RWPE1 (cell line): ENCODE data around the gene RECQL5.

Experiments used
- CTCF ChIA-PET: fragments of 350-600 bp; sonication (Branson Sonifier 250); formaldehyde crosslinking; extraction: SDS; loops from one replicate; lab custom pipeline; 2021; lab: Yijun Ruan, JAX
- POLR2A ChIA-PET: fragments of 400-600 bp; formaldehyde crosslinking; extraction: SDS; loops from one replicate; lab custom pipeline; 2020; ENCODE audit warnings: antibody characterized with exemption; ENCODE audit not compliant: low non-redundant PET; lab: Yijun Ruan, JAX
- DNase-seq: peaks from one replicate; pipeline ENCODE4 v3.0.0; 2012; ENCODE audit warnings: low spot score
- H3K27ac ChIP-seq: fragments of 450-650 bp; 2 replicates; pipeline ENCODE4 v1.5.1; 2017
- CTCF ChIP-seq: fragments of 450-650 bp; conservative IDR thresholded peaks from 2 replicates; pipeline ENCODE4 v1.5.1; 2017; ENCODE audit warnings: low read depth, mild to moderate bottlenecking

The RECQL5 gene

GRCh38 chr17:75695141-75695829 lies 28.3 kb upstream of the RECQL5 start:
- peak overlapping the region; percentile 100 for H3K27ac ChIP-seq
- ChIA-PET POLR2A (no interaction called here), CTCF (interaction anchor here (0.9 kb wide), 1 partner anchor 52 kb away, joined by 3 read pairs; no protein-coding TSS in a partner anchor)
- TF ChIP-seq CTCF, result no peak
- DNase-seq, result no peak

- DNase-seq, result no peak
- ChIA-PET CTCF (interaction anchor here (0.6 to 0.9 kb wide), 2 partner anchors 53 to 61 kb away, joined by 3 to 4 read pairs; no protein-coding TSS in a partner anchor), POLR2A (interaction anchor here (2.3 kb wide), 1 partner anchor 27 kb away, joined by 12 read pairs; the partner anchor contains the start of gene ITGB4)
- peak overlapping the region; percentile 100 for H3K27ac ChIP-seq
- TF ChIP-seq CTCF, result no peak
Observed at GRCh38 chr17:75694536-75694935, 27.6 kb upstream of the RECQL5 start.

GRCh38 chr17:75693500-75694481 lies 26.8 kb upstream of the RECQL5 start:
- peak overlapping the region; percentile 100 for H3K27ac ChIP-seq
- POLR2A ChIA-PET, result interaction anchor here (1.0 to 2.3 kb wide), 2 partner anchors 9 to 27 kb away, joined by 3 to 12 read pairs; partner anchors contain the start of gene ITGB4
- no peak; the same call in 1 of the 2 replicates for TF ChIP-seq CTCF
- DNase-seq, result peak; percentile 63
- CTCF ChIA-PET, result interaction anchor here (0.6 to 2.2 kb wide), 6 partner anchors 14 to 62 kb away, joined by 3 to 11 read pairs (median 4); partner anchors contain the start of gene SMIM5

- TF ChIP-seq CTCF, result no peak
- peak overlapping the region; percentile 100 for H3K27ac ChIP-seq
- ChIA-PET POLR2A (interaction anchor here (1.0 to 2.3 kb wide), 2 partner anchors 8 to 28 kb away, joined by 3 to 12 read pairs; partner anchors contain the start of gene ITGB4), CTCF (interaction anchor here (1.5 to 2.2 kb wide), 3 partner anchors 13 to 59 kb away, joined by 4 to 11 read pairs (median 10); partner anchors contain the start of gene SMIM5)
- no peak for DNase-seq
Observed at GRCh38 chr17:75692976-75693375, 26.0 kb upstream of the RECQL5 start.

GRCh38 chr17:75691801-75692626 lies 25.1 kb upstream of the RECQL5 start:
- DNase-seq, result no peak
- TF ChIP-seq CTCF, result no peak
- ChIA-PET CTCF (interaction anchor here (0.5 to 2.2 kb wide), 3 partner anchors 12 to 717 kb away, joined by 3 to 11 read pairs (median 10); no protein-coding TSS in a partner anchor), POLR2A (interaction anchor here (2.3 kb wide), 1 partner anchor 29 kb away, joined by 12 read pairs; the partner anchor contains the start of gene ITGB4)
- peak overlapping the region; percentile 100 for H3K27ac ChIP-seq
